ENCODE data around the gene ATOSB. TPM values are rescaled to one million over a fixed set of nuclear protein-coding genes. Genes with fewer than 3 reads are reported as not detected.

Gene ATOSB
- total and polyA plus RNA-seq, 9 of the 15 experiments (the other 6 are each of a cell fraction or from before 2014, with no cell fraction given), result 0.45 to 8.0 (median 4.2) TPM

- H3K9me3 ChIP-seq (replicated peaks; ENCODE audit: control insufficient read depth, insufficient read depth, low read depth, low read length), result no peaks in the 10 kb centered on the region
- H3K27me3 ChIP-seq (ENCODE audit: control insufficient read depth in 2 of 2, insufficient read depth in 2 of 2, low read length in 2 of 2), result no peaks in the 10 kb centered on the region
- in situ Hi-C loops (cut with MboI) (no loop called here), intact Hi-C loops (cut with micrococcal nuclease) (no loop called here)
- WGBS (ENCODE audit: insufficient coverage, low coverage, missing lambda C conversion rate), result 56% methylated on average over 8 of the region's 10 CpGs
- no TSS peak for BruUV-seq (replicated peaks)
- no peak overlapping the region for H3K4me3 ChIP-seq
- H3K9me1 ChIP-seq (ENCODE audit: control insufficient read depth, insufficient read depth, low read length), result no peaks in the 10 kb centered on the region
- no peak overlapping the region for H3K4me2 ChIP-seq (ENCODE audit: insufficient read depth, low read length)
- H2AFZ ChIP-seq (ENCODE audit: low read depth, low read length), result no peak overlapping the region
- ATAC-seq (no peak), DNase-seq (ENCODE audit: extremely low read depth in 1 of 4, low spot score in 3 of 4) (no peak), FAIRE-seq (no peak)
- H3K79me2 ChIP-seq (ENCODE audit: control insufficient read depth, insufficient read depth, low read length), result peaks cover 7% of the 10 kb centered on the region; the same call in 1 of the 3 replicates
- no peak overlapping the region for H3K9ac ChIP-seq (ENCODE audit: insufficient read depth in 1 of 2, low read depth in 2 of 2, low read length in 2 of 2)
- no peak overlapping the region for H3K27ac ChIP-seq (ENCODE audit: extremely low read depth, low read depth, low read length)
- H3K4me1 ChIP-seq (replicated peaks in 1 of 2; ENCODE audit: control insufficient read depth in 2 of 2, insufficient read depth in 2 of 2, low read length in 2 of 2), result peaks cover 4 to 6% of the 10 kb centered on the region in 2 experiments
- POLR2A ChIA-PET, result no interaction called here
- no peaks in the 10 kb centered on the region for H3K36me3 ChIP-seq (ENCODE audit: control insufficient read depth, insufficient read depth, low read length)
- CTCF ChIA-PET (ENCODE audit: low intra/inter-chr PET ratio), result no interaction called here
- no peaks in the 10 kb centered on the region for H4K20me1 ChIP-seq (replicated peaks; ENCODE audit: control insufficient read depth, insufficient read depth, low read length)
- TF ChIP-seq CREBBP (IDR thresholded peaks at IDR 0.05; ENCODE audit: low read depth, low read length) (no peak), HMGN3 (IDR thresholded peaks at IDR 0.05; ENCODE audit: borderline replicate concordance, extremely low read depth, insufficient read length, low read depth, low read length) (no peak), ZNF133 (CRISPR knock-in tag; IDR thresholded peaks at IDR 0.05) (no peak), ZC3H4 (CRISPR knock-in tag; IDR thresholded peaks at IDR 0.05; ENCODE audit: borderline replicate concordance) (no peak), SIN3A (IDR thresholded peaks at IDR 0.05; ENCODE audit: borderline replicate concordance in 2 of 2, control insufficient read depth in 1 of 2, low read depth in 2 of 2, low read length in 2 of 2) (no peak), STAT6 (CRISPR knock-in tag; IDR thresholded peaks at IDR 0.05) (no peak), ZNF140 (CRISPR knock-in tag; IDR thresholded peaks at IDR 0.05) (no peak), ZNF224 (CRISPR knock-in tag; IDR thresholded peaks at IDR 0.05) (no peak), ZBTB26 (CRISPR knock-in tag; IDR thresholded peaks at IDR 0.05) (no peak), MCM5 (IDR thresholded peaks at IDR 0.05; ENCODE audit: low read depth) (no peak), ETS1 (conservative IDR thresholded peaks at IDR 0.05; ENCODE audit: control insufficient read depth, low read depth, low read length) (no peak), RBM14 (IDR thresholded peaks at IDR 0.05; ENCODE audit: borderline replicate concordance, insufficient read depth, low read depth, low read length) (no peak), KDM4B (IDR thresholded peaks at IDR 0.05; ENCODE audit: borderline replicate concordance in 2 of 2, low read depth in 1 of 2) (no peak)
Observed at GRCh38 chr9:35158501-35159280, 43.0 kb upstream of the ATOSB start.
